ENCODE measurements around the gene VAPA.

Gene VAPA

GRCh38 chr18:9974279-9974915 is 60.6 kb downstream of the VAPA start:
- H3K79me2 ChIP-seq (ENCODE audit: low read length): no peaks in the 10 kb centered on the region
- peaks cover 3% of the 10 kb centered on the region; the same call in 1 of the 2 replicates for H3K9me3 ChIP-seq (ENCODE audit: insufficient read depth, low read length)
- no peaks in the 10 kb centered on the region for H3K27me3 ChIP-seq (ENCODE audit: low read depth, low read length)
- no peak overlapping the region for H3K9ac ChIP-seq (ENCODE audit: low read length)
- no peak overlapping the region for H3K4me3 ChIP-seq (ENCODE audit: low read length)
- H3K4me2 ChIP-seq (ENCODE audit: low read length): no peak overlapping the region
- no peaks in the 10 kb centered on the region for H4K20me1 ChIP-seq (ENCODE audit: insufficient read depth, low read length)
- H3K27ac ChIP-seq (ENCODE audit: low read length): no peak overlapping the region
- H2AFZ ChIP-seq (ENCODE audit: low read depth, low read length): no peak overlapping the region
- TF ChIP-seq EZH2phosphoT487 (IDR thresholded peaks at IDR 0.05; ENCODE audit: low read depth) (no peak), CTCF (IDR thresholded peaks at IDR 0.05; ENCODE audit: low read depth, low read length) (no peak)
- no peaks in the 10 kb centered on the region for H3K36me3 ChIP-seq (replicated peaks; ENCODE audit: low read depth, low read length)
- no peaks in the 10 kb centered on the region for H3K4me1 ChIP-seq (ENCODE audit: low read length)

GRCh38 chr18:9975658-9976057 is 61.8 kb downstream of the VAPA start:
- no peaks in the 10 kb centered on the region for H3K4me1 ChIP-seq (ENCODE audit: low read length)
- TF ChIP-seq EZH2phosphoT487 (IDR thresholded peaks at IDR 0.05; ENCODE audit: low read depth): no peak
- no peak for TF ChIP-seq CTCF (IDR thresholded peaks at IDR 0.05; ENCODE audit: low read depth, low read length)
- H2AFZ ChIP-seq (ENCODE audit: low read depth, low read length): no peak overlapping the region
- H3K27me3 ChIP-seq (ENCODE audit: low read depth, low read length): no peaks in the 10 kb centered on the region
- no peaks in the 10 kb centered on the region for H3K79me2 ChIP-seq (ENCODE audit: low read length)
- H3K4me2 ChIP-seq (ENCODE audit: low read length): no peak overlapping the region
- H3K27ac ChIP-seq (ENCODE audit: low read length): no peak overlapping the region
- H4K20me1 ChIP-seq (ENCODE audit: insufficient read depth, low read length): no peaks in the 10 kb centered on the region
- peaks cover 3% of the 10 kb centered on the region; the same call in 1 of the 2 replicates for H3K9me3 ChIP-seq (ENCODE audit: insufficient read depth, low read length)
- no peak overlapping the region for H3K9ac ChIP-seq (ENCODE audit: low read length)
- no peak overlapping the region for H3K4me3 ChIP-seq (ENCODE audit: low read length)
- H3K36me3 ChIP-seq (replicated peaks; ENCODE audit: low read depth, low read length): no peaks in the 10 kb centered on the region

GRCh38 chr18:9982711-9983110 is 68.9 kb downstream of the VAPA start:
- Histone ChIP-seq H3K27ac (ENCODE audit: low read length) (no peak overlapping the region), H2AFZ (ENCODE audit: low read depth, low read length) (no peak overlapping the region), H3K9ac (ENCODE audit: low read length) (no peak overlapping the region), H3K4me3 (ENCODE audit: low read length) (no peak overlapping the region), H3K9me3 (ENCODE audit: insufficient read depth, low read length) (no peaks in the 10 kb centered on the region), H4K20me1 (ENCODE audit: insufficient read depth, low read length) (no peaks in the 10 kb centered on the region), H3K4me2 (ENCODE audit: low read length) (no peak overlapping the region), H3K36me3 (replicated peaks; ENCODE audit: low read depth, low read length) (no peaks in the 10 kb centered on the region), H3K79me2 (ENCODE audit: low read length) (no peaks in the 10 kb centered on the region), H3K27me3 (ENCODE audit: low read depth, low read length) (no peaks in the 10 kb centered on the region), H3K4me1 (ENCODE audit: low read length) (no peaks in the 10 kb centered on the region)
- TF ChIP-seq EZH2phosphoT487 (IDR thresholded peaks at IDR 0.05; ENCODE audit: low read depth): no peak

- Histone ChIP-seq H4K20me1 (ENCODE audit: insufficient read depth, low read length) (no peaks in the 10 kb centered on the region), H3K4me3 (ENCODE audit: low read length) (no peak overlapping the region), H3K9me3 (ENCODE audit: insufficient read depth, low read length) (no peaks in the 10 kb centered on the region), H3K79me2 (ENCODE audit: low read length) (no peaks in the 10 kb centered on the region), H2AFZ (ENCODE audit: low read depth, low read length) (no peak overlapping the region), H3K4me2 (ENCODE audit: low read length) (no peak overlapping the region), H3K27me3 (ENCODE audit: low read depth, low read length) (no peaks in the 10 kb centered on the region), H3K36me3 (replicated peaks; ENCODE audit: low read depth, low read length) (no peaks in the 10 kb centered on the region), H3K27ac (ENCODE audit: low read length) (no peak overlapping the region), H3K9ac (ENCODE audit: low read length) (no peak overlapping the region), H3K4me1 (ENCODE audit: low read length) (no peaks in the 10 kb centered on the region)
- TF ChIP-seq CTCF (IDR thresholded peaks at IDR 0.05; ENCODE audit: low read depth, low read length): no peak
These were observed 70.3 kb downstream of the VAPA start for GRCh38 chr18:9984080-9984479.
